OCI-LY7 (cell line): ENCODE results near the gene DIABLO.

ENCODE experiments used
- CTCF ChIP-seq: fragments of 200-600 bp; sonication (generic); conservative IDR thresholded peaks from 2 replicates; pipeline ENCODE4 v1.5.1; 2014; ENCODE audit warnings: mild to moderate bottlenecking, antibody characterized with exemption, low read length, moderate library complexity, mixed read lengths
- EZH2phosphoT487 ChIP-seq: fragments of 200-600 bp; sonication (generic); IDR thresholded peaks from 2 replicates; pipeline ENCODE4 v1.6.1; 2018; ENCODE audit warnings: low read depth, borderline replicate concordance, mild to moderate bottlenecking, mixed run types, antibody characterized with exemption, low read length, moderate library complexity, mixed read lengths

GRCh38 chr12:122243965-122244364, 18.1 kb upstream of the DIABLO start:
- TF ChIP-seq CTCF, result no peak
- TF ChIP-seq EZH2phosphoT487, result no peak
